Measurements from ENCODE around the gene ZNF12. TPM values are rescaled to one million over a fixed set of nuclear protein-coding genes. Genes with fewer than 3 reads are reported as not detected.
"Not testable (repeated sequence)": the region's sequence is repeated elsewhere in the genome, so short reads cannot be mapped to it uniquely, and the experiment has no call there.

ZNF12 gene
- total and polyA plus RNA-seq, 12 donors = 7.2 to 18.0 (median 16.2) TPM

- ATAC-seq = no peak
- no peak for DNase-seq
- Histone ChIP-seq H3K4me3 (no peak overlapping the region), H3K4me1 (peaks cover 0 to 7% (median 0%) of the 10 kb centered on the region in 9 donors), H3K36me3 (no peaks in the 10 kb centered on the region), H3K27ac (no peak overlapping the region), H3K9me3 (no peaks in the 10 kb centered on the region), H3K27me3 (peaks cover 0 to 6% (median 0%) of the 10 kb centered on the region in 7 donors)
- TF ChIP-seq CTCF (IDR thresholded peaks at IDR 0.05) = no peak
- intact Hi-C loops (cut with DNase I) = no loop called here
- WGBS, 2 donors = 87 to 89% methylated on average over 10 of the region's 10 CpGs
Measured at GRCh38 chr7:6725003-6725402, 18.3 kb upstream of the ZNF12 start.

- ATAC-seq; H3K4me1 ChIP-seq; H3K4me3 ChIP-seq; H3K9me3 ChIP-seq; H3K36me3 ChIP-seq; intact Hi-C loops (cut with DNase I); H3K27me3 ChIP-seq; H3K27ac ChIP-seq; DNase-seq: not testable (repeated sequence)
- 82 to 93% methylated on average over 4 of the region's 4 CpGs for WGBS, 2 donors
Measured at GRCh38 chr7:6724351-6724750, 17.6 kb upstream of the ZNF12 start.

GRCh38 chr7:6718124-6718523 is 11.4 kb upstream of the ZNF12 start:
- Histone ChIP-seq H3K27me3 (peaks cover 0 to 9% (median 0%) of the 10 kb centered on the region in 7 donors), H3K9me3 (no peaks in the 10 kb centered on the region), H3K4me1 (no peaks in the 10 kb centered on the region), H3K27ac (no peak overlapping the region), H3K4me3 (no peak overlapping the region), H3K36me3 (no peaks in the 10 kb centered on the region)
- 64 to 66% methylated on average over 6 of the region's 6 CpGs for WGBS, 2 donors
- no peak for TF ChIP-seq CTCF (IDR thresholded peaks at IDR 0.05)
- intact Hi-C loops (cut with DNase I) = no loop called here
- DNase-seq (no peak), ATAC-seq (no peak)

GRCh38 chr7:6715898-6716297 is 9.2 kb upstream of the ZNF12 start:
- H3K27me3 ChIP-seq; H3K36me3 ChIP-seq; DNase-seq; H3K9me3 ChIP-seq; H3K4me1 ChIP-seq; H3K27ac ChIP-seq; H3K4me3 ChIP-seq; ATAC-seq; intact Hi-C loops (cut with DNase I): not testable (repeated sequence)
- WGBS, 2 donors = 55 to 75% methylated on average over 9 of the region's 9 CpGs

- DNase-seq (no peak), ATAC-seq (no peak)
- Histone ChIP-seq H3K27ac (no peak overlapping the region), H3K4me1 (no peaks in the 10 kb centered on the region), H3K27me3 (peaks cover 0 to 9% (median 0%) of the 10 kb centered on the region in 7 donors), H3K9me3 (no peaks in the 10 kb centered on the region), H3K4me3 (no peak overlapping the region), H3K36me3 (no peaks in the 10 kb centered on the region)
- WGBS, 2 donors = 73 to 77% methylated on average over 5 of the region's 5 CpGs
- intact Hi-C loops (cut with DNase I) = no loop called here
- TF ChIP-seq CTCF (IDR thresholded peaks at IDR 0.05) = no peak
Measured at GRCh38 chr7:6714360-6714759, 7.6 kb upstream of the ZNF12 start.

Measured in heart right ventricle (tissue), 16 donors.